Breast epithelium (tissue), 3 donors: Measurements from ENCODE around the gene ASPHD1.

Experiments
- CTCF ChIP-seq, 3 donors: fragments of 450-650 bp; IDR thresholded peaks; one replicate each; pipeline ENCODE4 v1.5.1; 2016 to 2017; ENCODE audit warnings: antibody characterized with exemption in 3 of 3, mild to moderate bottlenecking in 3 of 3, moderate library complexity in 3 of 3
- POLR2A ChIP-seq: fragments of 450-650 bp; IDR thresholded peaks from one replicate; pipeline ENCODE4 v1.6.1; 2016; ENCODE audit warnings: antibody characterized with exemption, mild to moderate bottlenecking, moderate library complexity
- POLR2AphosphoS5 ChIP-seq, 3 donors: sonication (generic); formaldehyde crosslinking; IDR thresholded peaks; one replicate each; pipeline ENCODE4 v1.6.1; 2017; ENCODE audit warnings: antibody characterized with exemption in 3 of 3

- TF ChIP-seq POLR2AphosphoS5 (IDR thresholded peaks at IDR 0.05): no peak
- no peak for TF ChIP-seq POLR2A
- no peak for TF ChIP-seq CTCF (IDR thresholded peaks at IDR 0.05)
Measured at GRCh38 chr16:29876217-29876593, 24.1 kb upstream of the ASPHD1 start.
